GM10266 (cell line): ENCODE measurements around the gene ADAM15.

Experiments used
- DNase-seq: peaks from one replicate; pipeline ENCODE4 v3.0.0; 2012; ENCODE audit errors: extremely low spot score
- CTCF ChIP-seq: IDR thresholded peaks from 2 replicates; pipeline ENCODE4 v1.5.1; 2012; ENCODE audit warnings: mild to moderate bottlenecking, low read depth; ENCODE audit not compliant: control insufficient read depth, insufficient read depth; ENCODE audit errors: missing control alignments

Gene ADAM15

GRCh38 chr1:155057104-155057503 is 6.0 kb downstream of the ADAM15 start:
- DNase-seq, result no peak
- no peak for TF ChIP-seq CTCF

GRCh38 chr1:155057788-155058211 is 6.7 kb downstream of the ADAM15 start:
- no peak for TF ChIP-seq CTCF
- DNase-seq, result no peak

DNA sequence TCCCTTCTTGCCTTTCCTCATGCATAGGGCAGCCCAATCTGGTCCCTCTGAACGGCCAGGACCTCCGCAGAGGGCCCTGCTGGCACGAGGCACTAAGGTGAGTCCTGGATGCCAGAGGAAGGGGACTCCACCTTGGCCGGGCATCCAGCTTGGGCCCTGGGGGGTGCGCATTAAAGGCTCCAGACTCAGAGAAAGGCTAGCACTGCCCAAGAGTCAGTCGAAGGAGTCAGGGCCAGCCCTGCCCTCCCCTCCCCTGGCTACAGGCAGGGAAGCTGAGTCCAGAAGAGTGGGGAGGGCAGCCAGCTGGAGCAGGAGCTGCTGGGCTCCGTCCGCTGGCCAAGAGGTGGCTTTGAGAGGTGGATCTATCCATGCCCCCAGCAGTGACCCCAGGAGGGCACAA is 9.6 kb downstream of the ADAM15 start:
- no peak for DNase-seq
- no peak for TF ChIP-seq CTCF

- TF ChIP-seq CTCF, result peak; percentile 97
- peak; percentile 92 for DNase-seq
Measured at GRCh38 chr1:155061381-155062150, 10.4 kb downstream of the ADAM15 start.

DNA sequence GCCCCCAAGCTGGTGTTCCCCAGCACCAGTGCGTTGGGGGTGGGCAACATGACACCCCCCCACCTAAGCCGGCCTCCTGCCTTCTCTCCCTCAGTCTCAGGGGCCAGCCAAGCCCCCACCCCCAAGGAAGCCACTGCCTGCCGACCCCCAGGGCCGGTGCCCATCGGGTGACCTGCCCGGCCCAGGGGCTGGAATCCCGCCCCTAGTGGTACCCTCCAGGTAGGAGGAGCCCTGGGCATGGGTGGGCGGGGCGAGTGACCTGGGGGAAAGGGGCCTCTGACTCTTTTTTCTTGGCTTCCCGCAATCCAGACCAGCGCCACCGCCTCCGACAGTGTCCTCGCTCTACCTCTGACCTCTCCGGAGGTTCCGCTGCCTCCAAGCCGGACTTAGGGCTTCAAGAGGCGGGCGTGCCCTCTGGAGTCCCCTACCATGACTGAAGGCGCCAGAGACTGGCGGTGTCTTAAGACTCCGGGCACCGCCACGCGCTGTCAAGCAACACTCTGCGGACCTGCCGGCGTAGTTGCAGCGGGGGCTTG is 11.1 kb downstream of the ADAM15 start:
- DNase-seq, result no peak
- no peak for TF ChIP-seq CTCF

GRCh38 chr1:155062702-155063411 is 11.7 kb downstream of the ADAM15 start:
- TF ChIP-seq CTCF, result peak; percentile 89
- DNase-seq, result peak; percentile 88

- peak; percentile 94 for DNase-seq
- no peak for TF ChIP-seq CTCF
Measured at GRCh38 chr1:155063550-155064110, 12.5 kb downstream of the ADAM15 start, which contains the start of gene EFNA4. Gene EFNA4 (plus strand): TSS chr1:155063740. CDS start chr1:155063824, 84 bp downstream.
